ENCODE results near the gene TNFAIP8. TPM values are rescaled to one million over a fixed set of nuclear protein-coding genes. Genes with fewer than 3 reads are reported as not detected.

The TNFAIP8 gene
- polyA plus RNA-seq, 1 of the 3 experiments (the other 2 are of a cell fraction), result 31.3 TPM

GRCh38 chr5:119404033-119404432 lies 48.2 kb downstream of the TNFAIP8 start:
- Histone ChIP-seq H3K27ac (ENCODE audit: low read depth in 2 of 2, low read length in 1 of 2) (no peak overlapping the region), H3F3A (replicated peaks; ENCODE audit: insufficient read depth) (peaks cover under 1% of the 10 kb centered on the region), H3K9me2 (no peaks in the 10 kb centered on the region), H3K27me3 (ENCODE audit: insufficient read depth) (no peaks in the 10 kb centered on the region), H3K36me3 (replicated peaks in 1 of 2; ENCODE audit: control insufficient read depth in 1 of 2, insufficient read depth in 2 of 2, low read length in 1 of 2) (no peaks in the 10 kb centered on the region), H2AFZ (ENCODE audit: low read depth) (no peak overlapping the region), H3K9me3 (no peaks in the 10 kb centered on the region), H3K79me2 (ENCODE audit: insufficient read depth) (no peaks in the 10 kb centered on the region), H3K4me1 (ENCODE audit: control insufficient read depth in 1 of 2, insufficient read depth in 2 of 2, low read depth in 1 of 2, low read length in 1 of 2) (peaks cover 0 to 6% of the 10 kb centered on the region in 2 experiments; a peak in 1 of 4 replicates), H3K4me2 (no peak overlapping the region), H3K9ac (no peak overlapping the region), H4K20me1 (ENCODE audit: insufficient read depth) (no peaks in the 10 kb centered on the region), H3K4me3 (ENCODE audit: low read depth in 2 of 2, low read length in 1 of 2) (no peak overlapping the region)
- POLR2A ChIA-PET, result no interaction called here
- TF ChIP-seq EP300 (IDR thresholded peaks at IDR 0.05; ENCODE audit: borderline replicate concordance in 1 of 2, low read depth in 1 of 2, low read length in 1 of 2) (no peak), SMC3 (IDR thresholded peaks at IDR 0.05; ENCODE audit: low read depth, low read length) (no peak), TAF1 (IDR thresholded peaks at IDR 0.05; ENCODE audit: borderline replicate concordance, low read depth, low read length) (no peak), USF1 (IDR thresholded peaks at IDR 0.05; ENCODE audit: borderline replicate concordance, low read depth) (no peak), RCOR1 (IDR thresholded peaks at IDR 0.05; ENCODE audit: low read length) (no peak), CTCF (IDR thresholded peaks at IDR 0.05) (no peak), MAX (IDR thresholded peaks at IDR 0.05; ENCODE audit: low read depth) (no peak), MEF2A (IDR thresholded peaks at IDR 0.05; ENCODE audit: borderline replicate concordance, low read depth) (no peak), EZH2phosphoT487 (IDR thresholded peaks at IDR 0.05; ENCODE audit: borderline replicate concordance, low read depth) (no peak), GATA2 (CRISPR knock-in tag; IDR thresholded peaks at IDR 0.05) (no peak), GABPA (IDR thresholded peaks at IDR 0.05; ENCODE audit: low read depth) (no peak), YY1 (IDR thresholded peaks at IDR 0.05; ENCODE audit: low read depth) (no peak), IRF3 (IDR thresholded peaks at IDR 0.05; ENCODE audit: low read depth, low read length) (no peak), MXI1 (IDR thresholded peaks at IDR 0.05; ENCODE audit: low read depth, low read length) (no peak), ELF1 (IDR thresholded peaks at IDR 0.05) (no peak), TCF12 (IDR thresholded peaks at IDR 0.05) (no peak), USF2 (IDR thresholded peaks at IDR 0.05; ENCODE audit: borderline replicate concordance, low read depth, low read length) (no peak), RAD21 (IDR thresholded peaks at IDR 0.05; ENCODE audit: low read length) (no peak), FOSL2 (IDR thresholded peaks at IDR 0.05; ENCODE audit: borderline replicate concordance, low read depth) (no peak), REST (IDR thresholded peaks at IDR 0.05; ENCODE audit: low read depth, low read length) (no peak)
- 88% methylated on average over 2 of the region's 2 CpGs for WGBS (ENCODE audit: low lambda C conversion rate)
- CTCF ChIA-PET, result interaction anchor here (2.4 kb wide), 1 partner anchor 415 kb away, joined by 11 read pairs; the partner anchor contains the start of gene DTWD2
- no peak for DNase-seq

All from SK-N-SH (cell line).